HG02884 (cell line): ENCODE measurements around the gene EMC9.

ENCODE experiments used
- ATAC-seq: cut with Tn5 transposase; IDR thresholded peaks from one replicate; pipeline ENCODE4 v1.9.1; 2021; ENCODE audit warnings: mild to moderate bottlenecking, moderate library complexity; ENCODE audit not compliant: unreplicated experiment

Gene EMC9

GRCh38 chr14:24092505-24093206 is 48.7 kb downstream of the EMC9 start:
- no peak for ATAC-seq

GRCh38 chr14:24092110-24092504 is 49.3 kb downstream of the EMC9 start:
- no peak for ATAC-seq

GRCh38 chr14:24089890-24090289 is 51.5 kb downstream of the EMC9 start:
- ATAC-seq, result no peak
